Thymus (tissue), 11 donors: ENCODE measurements around the gene SEMA4D. TPM values are rescaled to one million over a fixed set of nuclear protein-coding genes. Genes with fewer than 3 reads are reported as not detected.
"Not testable (repeated sequence)": the region's sequence is repeated elsewhere in the genome, so short reads cannot be mapped to it uniquely, and the experiment has no call there.

Source experiments
- DNase-seq, 9 donors: peaks; one replicate each; pipeline ENCODE4 v3.0.0-alpha.2; 2013; ENCODE audit warnings: low spot score in 9 of 9, low read depth in 6 of 9, missing footprints in 1 of 9
- H3K27ac ChIP-seq, 2 donors: one replicate each; pipeline ENCODE4 v1.5.1; 2013; ENCODE audit warnings: control low read depth in 1 of 2, low read depth in 1 of 2, low read length in 1 of 2, mild to moderate bottlenecking in 1 of 2, moderate library complexity in 1 of 2
- H3K27me3 ChIP-seq, 2 donors: one replicate each; pipeline ENCODE4 v1.5.1; 2013; ENCODE audit warnings: low read length in 1 of 2; ENCODE audit not compliant: control insufficient read depth in 2 of 2, insufficient read depth in 1 of 2
- H3K36me3 ChIP-seq, 2 donors: one replicate each; pipeline ENCODE4 v1.5.1; 2013; ENCODE audit warnings: low read length in 1 of 2, mild to moderate bottlenecking in 1 of 2, moderate library complexity in 1 of 2; ENCODE audit not compliant: control insufficient read depth in 2 of 2, insufficient read depth in 2 of 2
- H3K4me1 ChIP-seq, 2 donors: one replicate each; pipeline ENCODE4 v1.5.1; 2013; ENCODE audit warnings: low read length in 2 of 2; ENCODE audit not compliant: control insufficient read depth in 2 of 2, insufficient read depth in 2 of 2
- H3K4me3 ChIP-seq, 2 donors: one replicate each; pipeline ENCODE4 v1.5.1; 2013; ENCODE audit warnings: low read length in 2 of 2, control low read depth in 1 of 2, mild to moderate bottlenecking in 1 of 2
- H3K9me3 ChIP-seq, 2 donors: one replicate each; pipeline ENCODE4 v1.5.1; 2013; ENCODE audit warnings: low read length in 1 of 2, mild to moderate bottlenecking in 1 of 2; ENCODE audit not compliant: control insufficient read depth in 2 of 2, insufficient read depth in 1 of 2
- WGBS: extraction: QIAGEN DNeasy Blood & Tissue Kit; methylation state at CpG from one replicate; pipeline ENCODE4 v1.1.7; 2013; 5-methylcytosine and 5-hydroxymethylcytosine counted together
- polyA plus RNA-seq: library from polyadenylated mRNA; stranded (reverse); fragments of 200-250 nt; gene quantifications from one replicate; pipeline ENCODE4 v1.2.3, GENCODE V29; 2013
- total RNA-seq: library from RNA; stranded (reverse); fragments of 120-200 nt; gene quantifications from one replicate; pipeline ENCODE4 v1.2.4, GENCODE V29; 2013
- donor health status: healthy.

The SEMA4D gene
- total and polyA plus RNA-seq, 2 donors, result 26.8 to 62.1 TPM

DNA sequence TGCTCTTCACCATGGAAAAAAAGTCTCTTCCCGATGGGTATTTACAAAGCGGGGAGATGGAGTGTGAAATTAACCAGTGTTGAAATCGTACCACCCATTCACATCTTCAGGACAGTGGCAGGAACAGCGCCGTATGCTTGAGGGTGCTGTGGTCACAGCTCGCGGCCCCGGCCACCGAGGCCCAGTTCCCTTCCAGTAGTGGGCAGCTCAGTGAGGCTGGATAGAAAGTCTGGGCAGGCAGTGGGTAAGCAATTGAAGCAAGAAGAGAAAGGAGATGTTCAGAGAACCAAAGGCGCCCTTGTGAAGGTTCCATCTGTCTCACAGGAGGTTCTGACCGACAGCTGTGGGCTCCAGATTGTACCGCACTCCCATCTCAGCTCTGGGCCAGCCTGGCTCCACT is 120.5 kb downstream of the SEMA4D start:
- 96% methylated on average over 12 of the region's 12 CpGs for WGBS
- H3K9me3 ChIP-seq, result no peaks in the 10 kb centered on the region
- H3K36me3 ChIP-seq, result peaks cover 55 to 63% of the 10 kb centered on the region in 2 donors
- H3K27ac ChIP-seq, result no peak overlapping the region
- H3K27me3 ChIP-seq, result no peaks in the 10 kb centered on the region
- DNase-seq, result no peak
- H3K4me3 ChIP-seq, result no peak overlapping the region
- H3K4me1 ChIP-seq, result peaks cover 0 to 10% of the 10 kb centered on the region in 2 donors

DNA sequence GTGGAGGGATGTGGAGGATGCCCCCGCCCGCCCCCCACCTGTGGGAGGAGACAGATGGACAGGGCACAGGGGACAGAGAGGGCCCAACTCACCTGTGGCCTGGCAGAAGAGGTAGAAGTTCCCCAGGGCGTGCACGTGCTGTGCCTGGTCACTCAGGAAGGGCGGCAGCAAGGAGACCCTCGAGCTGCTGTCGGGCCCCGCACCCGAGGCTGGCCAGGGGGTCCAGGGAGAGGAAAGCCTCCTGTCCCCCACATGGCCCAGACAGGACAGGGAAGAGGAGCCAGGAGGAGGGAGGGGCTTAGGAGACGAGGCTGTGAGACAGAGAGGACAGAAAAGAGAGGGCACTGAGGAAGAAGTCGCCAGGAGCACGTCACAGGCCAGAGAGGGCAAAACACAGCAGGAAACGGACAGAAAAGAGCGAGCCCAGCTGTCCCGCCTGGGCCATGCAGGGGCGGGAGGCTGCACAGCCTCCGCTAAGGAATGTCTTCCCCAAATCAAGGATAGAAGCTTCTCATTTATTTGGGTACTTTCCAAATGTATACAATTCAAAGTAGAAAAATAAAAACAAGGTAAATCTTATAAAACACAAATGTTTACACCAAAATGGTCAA is 121.1 kb downstream of the SEMA4D start:
- Histone ChIP-seq H3K4me3 (no peak overlapping the region), H3K36me3 (peaks cover 49 to 57% of the 10 kb centered on the region in 2 donors), H3K27me3 (no peaks in the 10 kb centered on the region), H3K27ac (no peak overlapping the region), H3K9me3 (no peaks in the 10 kb centered on the region), H3K4me1 (peaks cover 0 to 10% of the 10 kb centered on the region in 2 donors)
- 98% methylated on average over 17 of the region's 17 CpGs for WGBS
- DNase-seq, result no peak

DNA sequence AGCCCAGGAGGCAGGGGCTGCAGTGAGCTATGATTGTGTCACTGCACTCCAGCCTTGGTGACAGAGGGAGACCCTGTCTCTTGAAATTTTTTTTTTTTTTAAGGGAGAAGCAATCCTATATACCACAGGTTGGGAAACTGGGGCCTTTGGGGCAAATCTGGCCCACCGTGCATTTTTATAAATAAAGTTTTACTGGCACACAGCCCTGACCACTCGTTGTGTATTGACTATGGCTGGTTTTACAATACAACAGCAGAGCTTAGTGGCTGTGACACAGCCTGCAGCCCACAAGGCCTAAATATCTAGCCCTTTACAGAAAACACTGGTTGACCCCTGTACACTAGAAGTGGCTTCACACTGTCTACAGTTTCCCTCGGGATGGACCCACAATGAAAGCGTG is 121.6 kb downstream of the SEMA4D start:
- Histone ChIP-seq H3K36me3 (peaks cover 45 to 51% of the 10 kb centered on the region in 2 donors), H3K4me1 (peaks cover 0 to 10% of the 10 kb centered on the region in 2 donors), H3K9me3 (no peaks in the 10 kb centered on the region), H3K4me3 (no peak overlapping the region), H3K27me3 (no peaks in the 10 kb centered on the region), H3K27ac (no peak overlapping the region)
- WGBS, result over 99% methylated on average over 4 of the region's 4 CpGs
- no peak for DNase-seq

DNA sequence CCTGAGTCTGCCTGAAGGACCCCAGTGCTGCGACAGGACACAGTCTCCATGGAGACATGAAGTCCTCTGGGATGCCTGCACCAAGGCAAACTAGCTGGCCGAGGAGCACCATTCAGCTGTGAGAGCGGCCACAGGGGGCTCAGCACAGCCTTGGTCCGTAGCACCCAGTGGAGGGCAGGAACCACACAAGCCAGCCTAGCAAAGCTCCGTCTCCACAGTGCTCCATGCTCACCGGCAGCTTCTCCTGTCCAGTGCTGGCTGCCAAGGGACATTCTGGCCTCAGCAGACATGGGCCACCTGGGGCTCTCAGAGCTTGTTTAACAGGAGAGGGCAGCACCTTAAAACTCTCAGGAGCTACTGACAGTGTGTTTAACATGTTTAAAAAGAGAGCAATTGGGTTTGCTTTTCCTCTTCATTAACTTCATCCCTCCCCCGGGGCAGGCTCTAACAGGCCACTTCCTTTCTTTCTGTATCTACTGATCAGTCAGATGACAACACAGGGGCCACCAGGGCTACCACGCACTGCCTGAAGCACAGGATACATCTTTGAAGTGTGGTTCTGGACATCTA is 122.6 kb downstream of the SEMA4D start:
- H3K27me3 ChIP-seq, result no peaks in the 10 kb centered on the region
- H3K4me3 ChIP-seq, result no peak overlapping the region
- H3K4me1 ChIP-seq, result peaks cover 0 to 10% of the 10 kb centered on the region in 2 donors
- H3K36me3 ChIP-seq, result peaks cover 37 to 44% of the 10 kb centered on the region in 2 donors
- 74% methylated on average over 8 of the region's 8 CpGs for WGBS
- peak in 1 of 9 donors; percentile 22 for DNase-seq
- H3K27ac ChIP-seq, result no peak overlapping the region
- H3K9me3 ChIP-seq, result no peaks in the 10 kb centered on the region

DNA sequence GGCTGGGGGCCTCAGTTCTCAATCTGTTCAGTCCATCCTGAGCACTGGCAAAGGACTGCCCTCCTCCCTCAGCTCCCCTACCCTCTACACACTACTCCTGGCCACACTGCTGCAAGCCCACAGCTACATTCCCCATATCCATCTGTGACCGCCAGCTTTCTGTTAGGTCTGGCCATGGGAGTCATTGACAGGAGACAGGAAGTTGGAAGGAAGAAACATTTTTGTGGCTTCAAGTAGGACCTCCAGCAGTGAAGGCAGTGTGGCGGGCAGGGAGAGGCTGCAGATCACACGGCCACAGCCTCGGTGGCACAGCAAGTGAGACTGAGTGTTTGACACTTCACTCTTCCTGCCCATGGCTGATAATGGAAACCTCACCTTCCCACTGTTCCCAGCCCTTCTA is 123.7 kb downstream of the SEMA4D start:
- Histone ChIP-seq H3K27me3 (no peaks in the 10 kb centered on the region), H3K9me3 (no peaks in the 10 kb centered on the region), H3K36me3 (peaks cover 29 to 35% of the 10 kb centered on the region in 2 donors), H3K4me1 (peaks cover 0 to 6% of the 10 kb centered on the region in 2 donors), H3K4me3 (no peak overlapping the region), H3K27ac (no peak overlapping the region)
- no peak for DNase-seq
- 87% methylated on average over 4 of the region's 4 CpGs for WGBS

DNA sequence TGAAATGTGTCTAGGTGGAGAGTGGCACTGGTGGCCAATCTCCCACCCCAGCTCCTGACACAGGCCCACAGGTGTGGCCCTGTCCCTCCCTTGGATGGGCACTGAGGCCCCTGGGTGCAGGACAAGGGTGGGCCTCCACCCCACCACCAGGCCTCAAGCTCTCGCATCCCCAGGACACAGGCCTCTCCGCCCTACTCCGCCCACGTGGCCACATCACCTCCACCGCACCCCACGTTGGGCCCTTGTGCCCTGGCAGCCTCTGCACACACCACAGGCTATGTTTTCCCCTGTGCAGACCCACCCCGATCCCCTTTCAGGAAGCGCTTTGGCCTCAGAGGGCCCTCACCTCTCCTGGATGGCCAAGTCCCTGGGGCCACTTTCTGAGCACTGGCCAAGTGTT is 124.9 kb downstream of the SEMA4D start:
- Histone ChIP-seq H3K4me1 (peaks cover 0 to 6% of the 10 kb centered on the region in 2 donors), H3K36me3 (peaks cover 18 to 24% of the 10 kb centered on the region in 2 donors), H3K4me3 (no peak overlapping the region), H3K27ac (no peak overlapping the region), H3K27me3 (no peaks in the 10 kb centered on the region), H3K9me3 (no peaks in the 10 kb centered on the region)
- WGBS, result 95% methylated on average over 8 of the region's 8 CpGs
- no peak for DNase-seq

DNA sequence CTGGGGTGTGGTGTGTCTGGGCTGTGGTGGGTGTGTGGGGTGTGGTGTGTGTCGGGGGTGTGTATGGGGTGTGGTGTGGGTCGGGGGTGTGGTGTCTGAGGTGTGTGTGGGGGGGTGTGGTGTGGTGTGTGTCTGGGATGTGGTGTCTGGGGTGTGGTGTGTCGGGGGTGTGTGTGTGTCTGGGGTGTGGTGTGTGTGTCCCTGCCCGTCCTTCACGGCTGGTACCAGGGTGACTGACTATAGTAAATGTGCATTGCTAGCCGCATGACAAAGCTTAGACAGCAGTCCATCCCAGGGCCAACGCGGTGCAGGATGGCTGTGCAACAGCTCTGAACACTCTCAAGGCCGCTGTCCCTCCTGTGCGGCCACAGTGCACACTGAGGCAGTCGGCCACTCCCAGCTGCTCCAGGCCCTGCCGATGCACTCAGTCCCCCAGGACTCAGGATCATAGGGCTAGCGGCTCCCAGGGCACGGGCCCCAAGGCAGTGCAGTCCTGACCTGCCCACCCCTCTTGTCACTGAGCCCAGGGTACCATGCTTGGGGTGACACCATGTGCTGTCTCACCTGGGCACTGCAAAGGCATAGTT is 125.6 kb downstream of the SEMA4D start:
- Histone ChIP-seq H3K9me3 (no peaks in the 10 kb centered on the region), H3K4me3 (no peak overlapping the region), H3K27ac (no peak overlapping the region), H3K36me3 (peaks cover 11 to 19% of the 10 kb centered on the region in 2 donors), H3K4me1 (peaks cover 0 to 6% of the 10 kb centered on the region in 2 donors), H3K27me3 (no peaks in the 10 kb centered on the region)
- 95% methylated on average over 14 of the region's 14 CpGs for whole genome bisulfite sequencing
- DNase-seq, result no peak

DNA sequence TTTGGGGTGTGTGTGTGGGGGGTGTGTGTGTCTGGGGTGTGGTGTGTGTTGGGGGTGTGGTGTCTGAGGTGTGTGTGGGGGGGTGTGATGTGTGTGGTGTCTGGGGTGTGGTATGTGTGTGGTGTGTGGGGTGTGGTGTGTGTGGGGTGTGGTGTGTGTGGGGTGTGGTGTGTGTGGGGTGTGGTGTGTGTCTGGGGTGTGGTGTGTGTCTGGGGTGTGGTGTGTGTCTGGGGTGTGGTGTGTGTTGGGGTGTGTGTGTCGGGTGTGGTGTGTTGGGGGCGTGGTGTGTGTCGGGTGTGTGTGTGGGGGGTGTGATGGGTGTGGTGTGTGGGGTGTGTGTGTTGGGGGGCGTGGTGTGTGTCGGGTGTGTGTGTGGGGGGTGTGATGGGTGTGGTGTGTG is 126.1 kb downstream of the SEMA4D start:
- H3K4me3 ChIP-seq, DNase-seq, H3K27me3 ChIP-seq, H3K27ac ChIP-seq, H3K9me3 ChIP-seq, H3K4me1 ChIP-seq: not testable (repeated sequence)
- 97% methylated on average over 5 of the region's 5 CpGs for WGBS
- peaks cover 7 to 15% of the 10 kb centered on the region in 2 donors for H3K36me3 ChIP-seq

DNA sequence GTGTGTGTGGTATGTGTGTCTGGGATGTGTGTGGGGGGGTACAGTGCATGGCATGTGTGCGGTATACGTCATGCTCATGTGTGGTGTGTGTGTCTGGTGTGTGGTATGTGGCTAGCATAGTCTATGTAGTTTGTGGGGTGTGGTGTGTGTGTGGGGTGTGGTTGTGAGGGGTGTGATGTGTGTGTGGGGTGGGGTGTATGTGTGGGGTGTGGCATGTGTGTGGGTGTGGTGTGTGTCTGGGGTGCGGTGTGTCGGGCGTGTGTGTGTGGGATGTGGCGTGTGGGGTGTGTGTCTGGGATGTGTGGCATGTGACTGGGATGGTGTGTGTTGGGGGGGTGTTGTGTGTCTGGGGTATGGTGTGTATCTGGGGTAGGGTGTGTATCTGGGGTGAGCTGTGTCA is 127.3 kb downstream of the SEMA4D start:
- WGBS, result 98% methylated on average over 6 of the region's 6 CpGs
- H3K27ac ChIP-seq, result no peak overlapping the region
- H3K4me3 ChIP-seq, result no peak overlapping the region
- H3K4me1 ChIP-seq, result peaks cover 0 to 6% of the 10 kb centered on the region in 2 donors
- peaks cover 3% of the 10 kb centered on the region in 2 donors for H3K36me3 ChIP-seq
- no peaks in the 10 kb centered on the region for H3K27me3 ChIP-seq
- no peak for DNase-seq
- H3K9me3 ChIP-seq, result no peaks in the 10 kb centered on the region
